Esophagus muscularis mucosa (tissue), 4 donors: ENCODE data around the gene VWA1.

Experiments used
- EP300 ChIP-seq: sonication (generic); formaldehyde crosslinking; IDR thresholded peaks from one replicate; pipeline ENCODE4 v1.6.1; 2017; ENCODE audit warnings: antibody characterized with exemption
- POLR2A ChIP-seq: fragments of 450-650 bp; IDR thresholded peaks from one replicate; pipeline ENCODE4 v1.6.1; 2017; ENCODE audit warnings: antibody characterized with exemption, moderate library complexity, mild to moderate bottlenecking, low read depth
- POLR2AphosphoS5 ChIP-seq, 2 donors: sonication (generic); formaldehyde crosslinking; IDR thresholded peaks; one replicate each; pipeline ENCODE4 v1.6.1; 2017; ENCODE audit warnings: antibody characterized with exemption in 2 of 2
- TF ChIP-seq, protein P1 (sequence below), 3 experiments: fragments of 200-600 bp in 2 of 3; fragments of 450-650 bp in 1 of 3; sonication (generic) in 2 of 3; IDR thresholded peaks; one replicate each; pipeline ENCODE4 v1.5.1; 2017 to 2019; ENCODE audit warnings: antibody characterized with exemption in 3 of 3, mild to moderate bottlenecking in 2 of 3, moderate library complexity in 1 of 3

DNA sequence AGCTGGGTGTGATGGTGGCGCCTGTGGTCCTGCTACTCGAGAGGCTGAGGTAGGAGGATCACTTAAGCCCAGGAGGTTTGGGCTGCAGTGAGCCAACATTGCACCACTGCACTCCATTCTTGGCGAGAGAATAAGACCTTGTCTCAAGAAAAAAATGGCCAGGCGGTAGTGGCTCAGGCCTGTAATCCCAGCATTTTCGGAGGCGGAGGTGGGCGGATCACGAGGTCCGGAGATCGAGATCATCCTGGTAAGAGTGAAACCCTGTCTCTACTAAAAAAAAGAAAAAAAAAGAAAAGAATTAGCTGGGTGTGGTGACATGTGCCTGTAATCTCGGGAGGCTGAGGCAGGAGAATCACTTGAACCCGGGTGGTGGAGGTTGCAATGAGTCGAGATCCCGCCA is 47.4 kb downstream of the VWA1 start:
- TF ChIP-seq EP300 (no peak), POLR2A (no peak), POLR2AphosphoS5 (IDR thresholded peaks at IDR 0.05) (no peak)
- TF ChIP-seq, protein P1, sequence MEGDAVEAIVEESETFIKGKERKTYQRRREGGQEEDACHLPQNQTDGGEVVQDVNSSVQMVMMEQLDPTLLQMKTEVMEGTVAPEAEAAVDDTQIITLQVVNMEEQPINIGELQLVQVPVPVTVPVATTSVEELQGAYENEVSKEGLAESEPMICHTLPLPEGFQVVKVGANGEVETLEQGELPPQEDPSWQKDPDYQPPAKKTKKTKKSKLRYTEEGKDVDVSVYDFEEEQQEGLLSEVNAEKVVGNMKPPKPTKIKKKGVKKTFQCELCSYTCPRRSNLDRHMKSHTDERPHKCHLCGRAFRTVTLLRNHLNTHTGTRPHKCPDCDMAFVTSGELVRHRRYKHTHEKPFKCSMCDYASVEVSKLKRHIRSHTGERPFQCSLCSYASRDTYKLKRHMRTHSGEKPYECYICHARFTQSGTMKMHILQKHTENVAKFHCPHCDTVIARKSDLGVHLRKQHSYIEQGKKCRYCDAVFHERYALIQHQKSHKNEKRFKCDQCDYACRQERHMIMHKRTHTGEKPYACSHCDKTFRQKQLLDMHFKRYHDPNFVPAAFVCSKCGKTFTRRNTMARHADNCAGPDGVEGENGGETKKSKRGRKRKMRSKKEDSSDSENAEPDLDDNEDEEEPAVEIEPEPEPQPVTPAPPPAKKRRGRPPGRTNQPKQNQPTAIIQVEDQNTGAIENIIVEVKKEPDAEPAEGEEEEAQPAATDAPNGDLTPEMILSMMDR (IDR thresholded peaks at IDR 0.05) = no peak
